GM12878 (cell line): ENCODE results near the gene GALNS.

Experiments used
- KDM1A ChIP-seq: fragments of 200-600 bp; sonication (generic); IDR thresholded peaks from 2 replicates; pipeline ENCODE4 v1.6.1; 2016; ENCODE audit warnings: borderline replicate concordance
- POLR2A ChIP-seq: IDR thresholded peaks from 2 replicates; pipeline ENCODE4 v1.6.1; 2011; ENCODE audit warnings: low read depth, mild to moderate bottlenecking, low read length
- YY1 ChIP-seq: IDR thresholded peaks from 2 replicates; pipeline ENCODE4 v1.6.1; 2011; ENCODE audit warnings: low read depth, mild to moderate bottlenecking, low read length

- no peak for TF ChIP-seq KDM1A
- no peak for TF ChIP-seq POLR2A
- TF ChIP-seq YY1: no peak
These were observed 2.2 kb downstream of the GALNS start for GRCh38 chr16:88854306-88855111.
